CD14-positive monocyte (primary cell): ENCODE measurements around the gene CEP85L. TPM values are rescaled to one million over a fixed set of nuclear protein-coding genes. Genes with fewer than 3 reads are reported as not detected.

ENCODE experiments used
- DNase-seq, 3 donors: peaks; one replicate each; pipeline ENCODE4 v3.0.0-alpha.2; 2011 to 2022
- H2AFZ ChIP-seq: 2 replicates; pipeline ENCODE4 v1.6.0; 2012; ENCODE audit warnings: mild to moderate bottlenecking, low read depth, low read length, inconsistent platforms; ENCODE audit not compliant: insufficient read depth, poor library complexity, severe bottlenecking
- H3K27ac ChIP-seq, 2 donors: 1 replicate in 1 of 2; 2 replicates in 1 of 2; pipeline ENCODE4 v1.5.1; 2012 to 2013; ENCODE audit warnings: low read length in 2 of 2, control low read depth in 1 of 2, inconsistent platforms in 1 of 2, low read depth in 1 of 2, mild to moderate bottlenecking in 1 of 2
- H3K27me3 ChIP-seq, 2 donors: one replicate each; pipeline versions ENCODE4 v1.6.0 to v1.6.1; 2011 to 2013; ENCODE audit warnings: low read length in 2 of 2; ENCODE audit not compliant: control insufficient read depth in 2 of 2, insufficient read depth in 2 of 2
- H3K36me3 ChIP-seq, 2 donors: replicated peaks in 1 of 2; 1 replicate in 1 of 2; 2 replicates in 1 of 2; pipeline versions ENCODE4 v1.5.1 to v1.6.1; 2012 to 2013; ENCODE audit warnings: low read length in 2 of 2, control low read depth in 1 of 2, inconsistent platforms in 1 of 2, mild to moderate bottlenecking in 1 of 2; ENCODE audit not compliant: insufficient read depth in 2 of 2, control insufficient read depth in 1 of 2
- H3K4me1 ChIP-seq, 2 donors: 1 replicate in 1 of 2; 2 replicates in 1 of 2; pipeline versions ENCODE4 v1.5.1 to v1.6.1; 2012 to 2013; ENCODE audit warnings: low read length in 2 of 2, control low read depth in 1 of 2, inconsistent platforms in 1 of 2, mild to moderate bottlenecking in 1 of 2, moderate library complexity in 1 of 2; ENCODE audit not compliant: insufficient read depth in 2 of 2, control insufficient read depth in 1 of 2
- H3K4me2 ChIP-seq: replicated peaks from 2 replicates; pipeline ENCODE3; 2012; ENCODE audit warnings: low read length, moderate library complexity, mild to moderate bottlenecking; ENCODE audit not compliant: poor library complexity, severe bottlenecking; ENCODE audit errors: extremely low read depth
- H3K4me3 ChIP-seq, 3 experiments: fragments of 200-600 bp in 1 of 3; sonication (generic) in 1 of 3; replicated peaks in 1 of 3; 1 replicate in 2 of 3; 2 replicates in 1 of 3; pipeline ENCODE4 v1.5.1; 2011 to 2013; ENCODE audit warnings: low read length in 3 of 3, mild to moderate bottlenecking in 3 of 3, control low read depth in 2 of 3, low read depth in 2 of 3, inconsistent platforms in 1 of 3, moderate library complexity in 1 of 3
- H3K79me2 ChIP-seq: 2 replicates; pipeline ENCODE4 v1.6.0; 2012; ENCODE audit warnings: mild to moderate bottlenecking, control low read depth, inconsistent platforms, low read length, moderate library complexity; ENCODE audit not compliant: insufficient read depth
- H3K9ac ChIP-seq: 2 replicates; pipeline ENCODE4 v1.6.0; 2017; ENCODE audit warnings: low read length, mild to moderate bottlenecking; ENCODE audit not compliant: insufficient read depth, poor library complexity, severe bottlenecking
- H3K9me3 ChIP-seq, 2 donors: replicated peaks in 1 of 2; 1 replicate in 1 of 2; 2 replicates in 1 of 2; pipeline versions ENCODE4 v1.5.1 to v1.6.1; 2012 to 2013; ENCODE audit warnings: low read length in 2 of 2, control low read depth in 1 of 2; ENCODE audit not compliant: control insufficient read depth in 1 of 2, insufficient read depth in 1 of 2
- H4K20me1 ChIP-seq: 2 replicates; pipeline ENCODE4 v1.6.0; 2012; ENCODE audit warnings: mild to moderate bottlenecking, low read length, control low read depth, moderate library complexity; ENCODE audit not compliant: insufficient read depth
- H3K27ac Mint-ChIP-seq, 7 donors: one replicate each; pipeline ENCODE4 v1.8.0; 2020; ENCODE audit warnings: mild to moderate bottlenecking in 7 of 7, mixed read lengths in 7 of 7, moderate library complexity in 6 of 7, inconsistent platforms in 2 of 7
- H3K27me3 Mint-ChIP-seq, 3 donors: one replicate each; pipeline ENCODE4 v1.8.0; 2021 to 2022; ENCODE audit warnings: low read depth in 3 of 3, mild to moderate bottlenecking in 3 of 3, mixed read lengths in 3 of 3, moderate library complexity in 3 of 3, inconsistent platforms in 1 of 3
- H3K36me3 Mint-ChIP-seq, 2 donors: one replicate each; pipeline ENCODE4 v1.8.0; 2020; ENCODE audit warnings: mixed read lengths in 2 of 2, inconsistent platforms in 1 of 2, mild to moderate bottlenecking in 1 of 2
- H3K4me1 Mint-ChIP-seq: one replicate; pipeline ENCODE4 v1.8.0; 2020; ENCODE audit warnings: mild to moderate bottlenecking, mixed read lengths
- H3K4me3 Mint-ChIP-seq, 2 donors: one replicate each; pipeline ENCODE4 v1.8.0; 2020; ENCODE audit warnings: mild to moderate bottlenecking in 2 of 2, mixed read lengths in 2 of 2, moderate library complexity in 1 of 2
- H3K9me3 Mint-ChIP-seq, 7 donors: one replicate each; pipeline ENCODE4 v1.8.0; 2020 to 2022; ENCODE audit warnings: mixed read lengths in 7 of 7, mild to moderate bottlenecking in 6 of 7, moderate library complexity in 6 of 7, inconsistent platforms in 2 of 7
- CTCF ChIP-seq: fragments of 200-600 bp; IDR thresholded peaks from one replicate; pipeline ENCODE4 v1.8.0; 2022; ENCODE audit warnings: antibody characterized with exemption, mild to moderate bottlenecking
- WGBS: methylation state at CpG from one replicate; pipeline ENCODE4 v1.1.5; 2013; ENCODE audit warnings: missing lambda C conversion rate; ENCODE audit not compliant: insufficient coverage; 5-methylcytosine and 5-hydroxymethylcytosine counted together
- intact Hi-C, 2 donors: fragments of 100-400 bp; cut with micrococcal nuclease; formaldehyde crosslinking; loops; one replicate each; pipeline versions ENCODE4 v1.15.0 to v1.15.1; 2023
- polyA plus RNA-seq, 3 donors: library from polyadenylated mRNA; depleted of rRNA in 1 of 3; unstranded in 2 of 3; stranded (reverse) in 1 of 3; fragments of 300-500 nt in 2 of 3; fragments of >200 nt in 1 of 3; fragmentation: Illumina TruSeq in 2 of 3; gene quantifications; 1 replicate in 2 of 3; 2 replicates in 1 of 3; pipeline ENCODE4 v1.2.3, GENCODE V29; 2012 to 2021

CEP85L gene
- polyA plus RNA-seq, 3 donors = 14.9 to 38.3 (median 19.6) TPM

- no peak overlapping the region for H3K27ac Mint-ChIP-seq
- peaks cover 22 to 30% of the 10 kb centered on the region in 2 donors for H3K36me3 Mint-ChIP-seq
- H4K20me1 ChIP-seq = peaks cover 96% of the 10 kb centered on the region
- H3K36me3 ChIP-seq = peaks cover 0 to 14% of the 10 kb centered on the region in 2 donors
- no peak overlapping the region for H2AFZ ChIP-seq
- no peaks in the 10 kb centered on the region for H3K27me3 Mint-ChIP-seq
- intact Hi-C loops = no loop called here
- no peak overlapping the region for H3K27ac ChIP-seq
- no peaks in the 10 kb centered on the region for H3K9me3 Mint-ChIP-seq
- H3K27me3 ChIP-seq = no peaks in the 10 kb centered on the region
- H3K4me3 ChIP-seq = no peak overlapping the region
- H3K9ac ChIP-seq = no peak overlapping the region
- H3K79me2 ChIP-seq = no peaks in the 10 kb centered on the region
- H3K9me3 ChIP-seq = no peaks in the 10 kb centered on the region
- H3K4me1 Mint-ChIP-seq = peaks cover 25% of the 10 kb centered on the region
- no peak overlapping the region for H3K4me3 Mint-ChIP-seq
- peaks cover 0 to 7% of the 10 kb centered on the region in 2 donors for H3K4me1 ChIP-seq
- H3K4me2 ChIP-seq = no peak overlapping the region
- WGBS = no CpG with 5 or more reads among the region's 1 CpG
- TF ChIP-seq CTCF = no peak
- no peak for DNase-seq
Measured at GRCh38 chr6:118554698-118555097, 96.7 kb downstream of the CEP85L start.

- no peak for DNase-seq
- no CpG with 5 or more reads among the region's 1 CpG for WGBS
- Histone ChIP-seq H3K4me1 (no peaks in the 10 kb centered on the region), H3K27ac (no peak overlapping the region), H3K27me3 (no peaks in the 10 kb centered on the region), H3K36me3 (peaks cover 0 to 14% of the 10 kb centered on the region in 2 donors), H3K4me2 (no peak overlapping the region), H4K20me1 (peaks cover 93% of the 10 kb centered on the region), H3K9me3 (no peaks in the 10 kb centered on the region), H3K9ac (no peak overlapping the region), H2AFZ (no peak overlapping the region), H3K79me2 (no peaks in the 10 kb centered on the region), H3K4me3 (no peak overlapping the region)
- Mint-ChIP-seq H3K36me3 (peaks cover 22 to 25% of the 10 kb centered on the region in 2 donors), H3K27ac (no peak overlapping the region), H3K9me3 (no peaks in the 10 kb centered on the region), H3K4me3 (no peak overlapping the region), H3K27me3 (no peaks in the 10 kb centered on the region), H3K4me1 (peaks cover 11% of the 10 kb centered on the region)
- intact Hi-C loops = no loop called here
- no peak for TF ChIP-seq CTCF
Measured at GRCh38 chr6:118553132-118553531, 98.3 kb downstream of the CEP85L start.
